Loucy (cell line): Measurements from ENCODE around the gene EXOC7.

Source experiments
- H2AFZ ChIP-seq: fragments of 200-600 bp; sonication (generic); 2 replicates; pipeline ENCODE4 v1.6.0; 2016; ENCODE audit warnings: antibody characterized with exemption, mild to moderate bottlenecking, low read length, moderate library complexity
- H3F3A ChIP-seq: fragments of 200-600 bp; 2 replicates; pipeline ENCODE4 v1.6.0; 2016; ENCODE audit warnings: antibody characterized with exemption, low read depth, mild to moderate bottlenecking
- H3K27me3 ChIP-seq: fragments of 200-600 bp; sonication (generic); 2 replicates; pipeline ENCODE4 v1.6.1; 2014; ENCODE audit warnings: low read length, mild to moderate bottlenecking; ENCODE audit not compliant: insufficient read depth, poor library complexity, severe bottlenecking
- H3K36me3 ChIP-seq: fragments of 200-600 bp; sonication (generic); 2 replicates; pipeline ENCODE4 v1.6.1; 2016; ENCODE audit warnings: low read length; ENCODE audit not compliant: insufficient read depth
- H3K4me1 ChIP-seq: fragments of 200-600 bp; sonication (generic); 2 replicates; pipeline ENCODE4 v1.5.1; 2014; ENCODE audit warnings: low read length, mild to moderate bottlenecking; ENCODE audit not compliant: insufficient read depth, poor library complexity, severe bottlenecking
- H3K4me2 ChIP-seq: fragments of 200-600 bp; sonication (generic); 2 replicates; pipeline ENCODE4 v1.6.0; 2014; ENCODE audit warnings: antibody characterized with exemption, low read length, low read depth, mild to moderate bottlenecking; ENCODE audit not compliant: poor library complexity, severe bottlenecking
- H3K4me3 ChIP-seq: fragments of 200-600 bp; sonication (generic); 2 replicates; pipeline ENCODE4 v1.5.1; 2014; ENCODE audit warnings: low read length, mild to moderate bottlenecking, mixed read lengths; ENCODE audit not compliant: poor library complexity, severe bottlenecking
- H3K79me2 ChIP-seq: fragments of 200-600 bp; sonication (generic); 2 replicates; pipeline ENCODE4 v1.6.1; 2014; ENCODE audit warnings: low read length; ENCODE audit not compliant: insufficient read depth
- H3K9ac ChIP-seq: fragments of 200-600 bp; sonication (generic); 2 replicates; pipeline ENCODE4 v1.6.0; 2014; ENCODE audit warnings: mild to moderate bottlenecking, low read depth, low read length, moderate library complexity; ENCODE audit not compliant: poor library complexity, severe bottlenecking
- H3K9me2 ChIP-seq: fragments of 200-600 bp; sonication (generic); replicated peaks from 2 replicates; pipeline ENCODE4 v1.6.1; 2016; ENCODE audit warnings: low read depth, low read length, mixed read lengths
- H3K9me3 ChIP-seq: fragments of 200-600 bp; sonication (generic); 2 replicates; pipeline ENCODE4 v1.6.1; 2014; ENCODE audit warnings: mild to moderate bottlenecking, antibody characterized with exemption, low read length, low read depth; ENCODE audit not compliant: insufficient read depth
- H4K20me1 ChIP-seq: fragments of 200-600 bp; sonication (generic); 2 replicates; pipeline ENCODE4 v1.6.0; 2014; ENCODE audit warnings: antibody characterized with exemption, low read length, mild to moderate bottlenecking; ENCODE audit not compliant: insufficient read depth, poor library complexity, severe bottlenecking
- EZH2phosphoT487 ChIP-seq: fragments of 200-600 bp; IDR thresholded peaks from 2 replicates; pipeline ENCODE4 v1.6.1; 2018; ENCODE audit warnings: antibody characterized with exemption, mild to moderate bottlenecking, moderate library complexity, borderline replicate concordance
- TF ChIP-seq, protein P1 (sequence below): fragments of 200-600 bp; sonication (generic); conservative IDR thresholded peaks from 2 replicates; pipeline ENCODE4 v1.5.1; 2014; ENCODE audit warnings: mild to moderate bottlenecking, antibody characterized with exemption, low read length

EXOC7 gene

DNA sequence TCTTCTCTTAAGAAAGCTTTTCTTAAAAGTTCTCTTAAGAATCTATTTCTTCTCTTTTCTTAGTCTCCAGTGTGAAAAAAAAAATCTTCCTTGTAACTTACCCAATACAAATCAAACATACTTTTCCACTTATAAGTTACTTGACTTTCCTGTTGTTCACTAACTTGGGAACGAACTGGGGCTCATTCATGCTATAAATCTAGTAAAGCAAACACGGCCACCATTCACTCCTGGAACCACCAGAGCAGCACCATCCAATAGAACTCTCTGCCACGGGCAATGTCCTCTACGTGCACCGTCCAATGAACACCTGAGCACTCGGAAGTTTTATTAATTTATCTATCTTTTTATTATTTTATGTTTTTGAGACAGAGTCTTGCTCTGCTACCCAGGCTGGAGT, 52.0 kb downstream of the EXOC7 start:
- Histone ChIP-seq H3K36me3 (peaks cover 52% of the 10 kb centered on the region; the same call in 1 of the 2 replicates), H3K9me3 (no peaks in the 10 kb centered on the region), H3K4me2 (no peak overlapping the region), H3F3A (no peaks in the 10 kb centered on the region), H3K27me3 (no peaks in the 10 kb centered on the region), H3K4me1 (no peaks in the 10 kb centered on the region), H3K4me3 (no peak overlapping the region), H3K9ac (no peak overlapping the region), H3K9me2 (no peaks in the 10 kb centered on the region), H2AFZ (no peak overlapping the region), H3K79me2 (0 out of 2 replicates have a peak, but pooled peaks cover 6% of the 10 kb centered on the region), H4K20me1 (no peaks in the 10 kb centered on the region)
- TF ChIP-seq EZH2phosphoT487: no peak
- TF ChIP-seq, protein P1, sequence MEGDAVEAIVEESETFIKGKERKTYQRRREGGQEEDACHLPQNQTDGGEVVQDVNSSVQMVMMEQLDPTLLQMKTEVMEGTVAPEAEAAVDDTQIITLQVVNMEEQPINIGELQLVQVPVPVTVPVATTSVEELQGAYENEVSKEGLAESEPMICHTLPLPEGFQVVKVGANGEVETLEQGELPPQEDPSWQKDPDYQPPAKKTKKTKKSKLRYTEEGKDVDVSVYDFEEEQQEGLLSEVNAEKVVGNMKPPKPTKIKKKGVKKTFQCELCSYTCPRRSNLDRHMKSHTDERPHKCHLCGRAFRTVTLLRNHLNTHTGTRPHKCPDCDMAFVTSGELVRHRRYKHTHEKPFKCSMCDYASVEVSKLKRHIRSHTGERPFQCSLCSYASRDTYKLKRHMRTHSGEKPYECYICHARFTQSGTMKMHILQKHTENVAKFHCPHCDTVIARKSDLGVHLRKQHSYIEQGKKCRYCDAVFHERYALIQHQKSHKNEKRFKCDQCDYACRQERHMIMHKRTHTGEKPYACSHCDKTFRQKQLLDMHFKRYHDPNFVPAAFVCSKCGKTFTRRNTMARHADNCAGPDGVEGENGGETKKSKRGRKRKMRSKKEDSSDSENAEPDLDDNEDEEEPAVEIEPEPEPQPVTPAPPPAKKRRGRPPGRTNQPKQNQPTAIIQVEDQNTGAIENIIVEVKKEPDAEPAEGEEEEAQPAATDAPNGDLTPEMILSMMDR: no peak

DNA sequence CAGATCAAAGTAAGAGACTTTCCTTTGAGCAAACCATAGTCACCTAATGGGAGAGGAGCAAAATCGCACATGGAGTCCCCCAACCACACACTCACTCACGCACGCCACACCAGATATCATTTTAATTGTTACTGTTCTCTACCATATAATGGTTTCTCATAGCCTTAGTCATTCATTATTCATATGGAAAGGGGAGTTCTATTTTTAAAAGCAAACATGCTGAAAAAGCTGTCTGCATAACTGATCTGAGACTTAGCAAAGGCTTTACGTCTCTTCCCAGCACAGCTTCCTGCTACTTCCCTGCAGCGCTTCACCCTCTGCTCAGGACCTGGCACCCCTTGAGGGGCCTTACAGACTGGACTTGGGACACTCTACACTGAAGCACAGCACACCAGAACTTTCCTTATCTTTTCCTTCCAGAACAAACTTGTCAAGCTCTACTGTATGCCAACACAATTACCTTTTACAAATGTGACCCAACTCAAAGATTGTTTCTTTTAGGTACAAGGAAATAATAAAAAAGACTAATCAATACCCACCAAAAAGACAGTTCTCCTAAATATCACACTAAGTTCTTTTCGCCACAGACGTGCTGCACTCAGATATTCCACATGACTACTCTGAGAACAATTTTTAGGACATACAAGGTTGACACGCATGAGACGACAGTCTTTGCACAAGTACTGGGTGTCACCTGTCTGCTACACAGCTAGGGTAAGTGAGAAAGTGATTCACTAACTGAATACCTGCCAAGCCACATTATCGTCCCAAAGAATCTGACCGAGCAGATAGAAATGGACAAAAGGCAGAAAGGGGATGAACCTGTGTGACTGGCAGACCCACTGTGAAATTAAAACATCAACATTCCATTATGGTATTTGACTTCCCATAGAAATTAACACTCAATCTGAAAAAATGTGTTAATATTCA, 52.8 kb downstream of the EXOC7 start:
- no peaks in the 10 kb centered on the region for H3K27me3 ChIP-seq
- TF ChIP-seq, protein P1: no peak
- no peak for TF ChIP-seq EZH2phosphoT487
- H3K36me3 ChIP-seq: peaks cover 52% of the 10 kb centered on the region; the same call in 1 of the 2 replicates
- H3F3A ChIP-seq: no peaks in the 10 kb centered on the region
- H3K79me2 ChIP-seq: 0 out of 2 replicates have a peak, but pooled peaks cover 6% of the 10 kb centered on the region
- no peaks in the 10 kb centered on the region for H3K9me3 ChIP-seq
- H4K20me1 ChIP-seq: no peaks in the 10 kb centered on the region
- H3K9me2 ChIP-seq: no peaks in the 10 kb centered on the region
- no peak overlapping the region for H3K9ac ChIP-seq
- H2AFZ ChIP-seq: no peak overlapping the region
- no peaks in the 10 kb centered on the region for H3K4me1 ChIP-seq
- no peak overlapping the region for H3K4me2 ChIP-seq
- H3K4me3 ChIP-seq: no peak overlapping the region

DNA sequence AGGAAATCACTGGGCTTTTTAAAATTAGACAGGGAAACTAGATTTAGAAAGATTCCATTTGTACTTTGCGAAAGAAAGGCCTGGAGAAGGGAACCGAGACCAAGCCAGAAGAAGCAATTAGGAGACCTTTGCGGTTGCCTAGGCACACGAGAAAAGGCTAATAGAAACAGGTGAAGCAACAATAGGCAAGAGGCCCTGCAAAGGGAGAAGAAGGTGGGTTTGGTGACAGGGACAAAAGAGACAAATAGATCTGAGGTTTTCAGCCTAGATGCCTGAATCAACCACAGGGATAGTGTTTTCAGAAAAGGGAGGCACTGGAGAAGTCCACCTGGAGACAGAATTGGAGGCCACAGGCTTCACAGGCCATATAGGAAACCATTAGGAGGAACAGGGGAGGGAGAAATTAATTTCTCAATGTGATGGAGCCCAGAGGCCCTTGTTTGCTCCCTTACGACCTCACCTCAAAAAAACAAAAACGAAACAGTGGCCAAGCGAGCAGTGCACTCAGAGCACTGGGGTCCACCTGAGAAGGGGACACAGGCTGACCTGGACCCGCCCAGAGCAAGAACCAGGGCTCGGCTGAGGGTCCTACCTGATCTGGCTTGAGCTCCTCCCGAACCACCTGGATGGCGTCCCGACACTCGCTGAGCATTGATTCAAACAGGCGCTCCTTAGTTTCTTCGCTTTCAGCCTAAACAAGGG, 53.6 kb downstream of the EXOC7 start:
- no peaks in the 10 kb centered on the region for H3K4me1 ChIP-seq
- H3K4me2 ChIP-seq: no peak overlapping the region
- H3K4me3 ChIP-seq: no peak overlapping the region
- 0 out of 2 replicates have a peak, but pooled peaks cover 6% of the 10 kb centered on the region for H3K79me2 ChIP-seq
- no peaks in the 10 kb centered on the region for H3K9me2 ChIP-seq
- no peaks in the 10 kb centered on the region for H4K20me1 ChIP-seq
- H3F3A ChIP-seq: no peaks in the 10 kb centered on the region
- H3K27me3 ChIP-seq: no peaks in the 10 kb centered on the region
- H3K9me3 ChIP-seq: no peaks in the 10 kb centered on the region
- peaks cover 60% of the 10 kb centered on the region; the same call in 1 of the 2 replicates for H3K36me3 ChIP-seq
- TF ChIP-seq, protein P1: no peak
- TF ChIP-seq EZH2phosphoT487: no peak
- no peak overlapping the region for H2AFZ ChIP-seq
- H3K9ac ChIP-seq: no peak overlapping the region
